Measurements from ENCODE around the gene PIR.

DNA sequence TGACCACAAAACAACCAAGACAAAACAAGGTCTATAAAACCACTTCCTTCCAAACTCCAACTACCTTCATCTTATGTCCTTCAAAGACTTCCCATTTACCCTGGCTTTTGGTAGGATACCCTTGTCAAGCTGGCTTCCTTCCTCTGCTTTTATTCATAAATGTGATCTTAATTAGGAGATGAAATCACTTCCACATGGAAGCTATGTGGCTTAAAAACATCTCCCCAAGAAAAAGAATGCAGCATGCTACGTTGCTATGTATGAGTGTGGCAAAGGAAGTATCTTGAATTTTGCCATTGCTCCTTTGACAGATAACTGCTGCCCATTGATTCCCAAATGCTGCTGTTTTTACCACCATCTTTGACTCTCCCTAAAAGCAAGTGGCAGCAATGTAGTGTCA lies 62.5 kb downstream of the PIR start:
- TF ChIP-seq, protein P1, sequence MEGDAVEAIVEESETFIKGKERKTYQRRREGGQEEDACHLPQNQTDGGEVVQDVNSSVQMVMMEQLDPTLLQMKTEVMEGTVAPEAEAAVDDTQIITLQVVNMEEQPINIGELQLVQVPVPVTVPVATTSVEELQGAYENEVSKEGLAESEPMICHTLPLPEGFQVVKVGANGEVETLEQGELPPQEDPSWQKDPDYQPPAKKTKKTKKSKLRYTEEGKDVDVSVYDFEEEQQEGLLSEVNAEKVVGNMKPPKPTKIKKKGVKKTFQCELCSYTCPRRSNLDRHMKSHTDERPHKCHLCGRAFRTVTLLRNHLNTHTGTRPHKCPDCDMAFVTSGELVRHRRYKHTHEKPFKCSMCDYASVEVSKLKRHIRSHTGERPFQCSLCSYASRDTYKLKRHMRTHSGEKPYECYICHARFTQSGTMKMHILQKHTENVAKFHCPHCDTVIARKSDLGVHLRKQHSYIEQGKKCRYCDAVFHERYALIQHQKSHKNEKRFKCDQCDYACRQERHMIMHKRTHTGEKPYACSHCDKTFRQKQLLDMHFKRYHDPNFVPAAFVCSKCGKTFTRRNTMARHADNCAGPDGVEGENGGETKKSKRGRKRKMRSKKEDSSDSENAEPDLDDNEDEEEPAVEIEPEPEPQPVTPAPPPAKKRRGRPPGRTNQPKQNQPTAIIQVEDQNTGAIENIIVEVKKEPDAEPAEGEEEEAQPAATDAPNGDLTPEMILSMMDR (IDR thresholded peaks at IDR 0.05; ENCODE audit: poor library complexity), result no peak
- TF ChIP-seq EZH2phosphoT487 (IDR thresholded peaks at IDR 0.05; ENCODE audit: low read depth, severe bottlenecking, unreplicated experiment), result no peak

Data from hepatocyte (in vitro differentiated cells).